K562 (cell line): Measurements from ENCODE around the gene CTXN1. TPM values are rescaled to one million over a fixed set of nuclear protein-coding genes. Genes with fewer than 3 reads are reported as not detected.

Experiments used
- ATAC-seq: fragments of 200-7000 bp; cut with Tn5 transposase; 3 replicates; pipeline ENCODE4 v1.9.1; 2020; ENCODE audit warnings: moderate library complexity
- BruUV-seq: library from RNA; stranded (reverse); fragments of 400-500 nt; replicated peaks from 2 replicates; lab custom pipeline; 2021; lab: Mats Ljungman, UMichigan
- CTCF ChIA-PET: fragments of 300-600 bp; formaldehyde crosslinking; extraction: SDS; loops from one replicate; lab custom pipeline; 2021; ENCODE audit warnings: low intra/inter-chr PET ratio; lab: Yijun Ruan, JAX
- POLR2A ChIA-PET: fragments of 300-600, 350-650 bp; sonication (Branson Sonifier 250); formaldehyde crosslinking; extraction: SDS; loops from one replicate; lab custom pipeline; 2021; ENCODE audit warnings: antibody characterized with exemption, inconsistent platforms; lab: Yijun Ruan, JAX
- DNase-seq, 4 experiments: peaks; one replicate each; pipeline versions ENCODE4 v3.0.0 to v3.0.0-alpha.2; 2011 to 2018; ENCODE audit warnings: low spot score in 3 of 4, mixed read lengths in 3 of 4; ENCODE audit errors: extremely low read depth in 1 of 4
- FAIRE-seq: peaks from 2 replicates; lab custom pipeline; 2011; peaks lifted over from hg19 to GRCh38; lab: Jason Lieb, UNC
- H2AFZ ChIP-seq: 2 replicates; pipeline ENCODE4 v1.6.0; 2011; ENCODE audit warnings: low read depth, low read length, control low read depth, inconsistent platforms
- H3K27ac ChIP-seq: fragments of 200-600 bp; 3 replicates; pipeline ENCODE4 v1.8.0; 2011; ENCODE audit warnings: low read depth, mild to moderate bottlenecking, control low read depth, inconsistent platforms, low read length, moderate library complexity, mixed read lengths; ENCODE audit errors: extremely low read depth
- H3K27me3 ChIP-seq, 2 experiments: fragments of 300-600 bp in 1 of 2; 2 replicates in 1 of 2; 3 replicates in 1 of 2; pipeline versions ENCODE4 v1.6.0 to v1.8.0; 2011; ENCODE audit warnings: inconsistent platforms in 2 of 2, low read length in 2 of 2, mild to moderate bottlenecking in 1 of 2, mixed read lengths in 1 of 2, moderate library complexity in 1 of 2; ENCODE audit not compliant: control insufficient read depth in 2 of 2, insufficient read depth in 2 of 2
- H3K36me3 ChIP-seq: fragments of 300-600 bp; 3 replicates; pipeline ENCODE4 v1.8.0; 2011; ENCODE audit warnings: mild to moderate bottlenecking, low read length, inconsistent platforms; ENCODE audit not compliant: control insufficient read depth, insufficient read depth
- H3K4me1 ChIP-seq, 2 experiments: fragments of 200-600 bp in 1 of 2; replicated peaks in 1 of 2; 2 replicates in 1 of 2; 3 replicates in 1 of 2; pipeline versions ENCODE4 v1.5.1 to v1.8.0; 2011; ENCODE audit warnings: inconsistent platforms in 2 of 2, low read length in 2 of 2, mild to moderate bottlenecking in 1 of 2, mixed read lengths in 1 of 2, moderate library complexity in 1 of 2; ENCODE audit not compliant: control insufficient read depth in 2 of 2, insufficient read depth in 2 of 2
- H3K4me2 ChIP-seq: 2 replicates; pipeline ENCODE4 v1.6.1; 2011; ENCODE audit warnings: low read length, control low read depth, inconsistent platforms, mixed read lengths; ENCODE audit not compliant: insufficient read depth
- H3K4me3 ChIP-seq: fragments of 200-600 bp; sonication (generic), shearing (Covaris generic); 2 replicates; pipeline ENCODE4 v1.5.1; 2016; ENCODE audit warnings: control low read depth, inconsistent platforms
- H3K79me2 ChIP-seq: fragments of 200-600 bp; 3 replicates; pipeline ENCODE4 v1.8.0; 2011; ENCODE audit warnings: low read length, inconsistent platforms; ENCODE audit not compliant: control insufficient read depth, insufficient read depth
- H3K9ac ChIP-seq, 2 experiments: 2 replicates each; pipeline versions ENCODE4 v1.6.0 to v1.6.1; 2011; ENCODE audit warnings: low read depth in 2 of 2, low read length in 2 of 2, control low read depth in 1 of 2, inconsistent platforms in 1 of 2, mild to moderate bottlenecking in 1 of 2, mixed read lengths in 1 of 2; ENCODE audit not compliant: insufficient read depth in 1 of 2
- H3K9me1 ChIP-seq: one replicate; pipeline ENCODE4 v1.6.0; 2011; ENCODE audit warnings: inconsistent platforms, mild to moderate bottlenecking, low read length, moderate library complexity; ENCODE audit not compliant: control insufficient read depth, insufficient read depth
- H3K9me3 ChIP-seq: replicated peaks from 2 replicates; pipeline ENCODE4 v1.5.1; 2011; ENCODE audit warnings: low read depth, low read length, inconsistent platforms; ENCODE audit not compliant: control insufficient read depth, insufficient read depth
- H4K20me1 ChIP-seq: replicated peaks from 2 replicates; pipeline ENCODE4 v1.6.1; 2011; ENCODE audit warnings: low read length, inconsistent platforms, mixed read lengths; ENCODE audit not compliant: control insufficient read depth, insufficient read depth
- ATF6 ChIP-seq: sonication (generic); formaldehyde crosslinking; IDR thresholded peaks from 2 replicates; pipeline ENCODE4 v1.4.0; 2020; ENCODE audit warnings: mild to moderate bottlenecking, missing genetic modification reagents
- FOXM1 ChIP-seq, 2 experiments: fragments of 450-650 bp in 1 of 2; sonication (generic) in 1 of 2; formaldehyde crosslinking in 1 of 2; IDR thresholded peaks; 2 replicates each; pipeline versions ENCODE4 v1.6.1 to v1.9.0; 2017 to 2022; ENCODE audit warnings: low read depth in 2 of 2, mild to moderate bottlenecking in 2 of 2, missing genetic modification reagents in 1 of 2, moderate library complexity in 1 of 2
- RBFOX2 ChIP-seq: fragments of 200-400 bp; formaldehyde crosslinking; IDR thresholded peaks from 2 replicates; pipeline ENCODE4 v1.6.1; 2017; ENCODE audit warnings: low read depth, mild to moderate bottlenecking, low read length, moderate library complexity
- ZBTB49 ChIP-seq: sonication (generic); formaldehyde crosslinking; IDR thresholded peaks from 2 replicates; pipeline ENCODE4 v1.8.0; 2022; ENCODE audit warnings: missing genetic modification reagents, mild to moderate bottlenecking, borderline replicate concordance
- ZNF121 ChIP-seq: sonication (generic); formaldehyde crosslinking; conservative IDR thresholded peaks from 2 replicates; pipeline ENCODE4 v1.8.0; 2022; ENCODE audit warnings: missing genetic modification reagents
- WGBS: fragments of 100-300 bp; shearing (Covaris generic); methylation state at CpG from one replicate; pipeline ENCODE4 v1.1.6; 2016; ENCODE audit warnings: low coverage, mixed read lengths; ENCODE audit not compliant: insufficient coverage; ENCODE audit errors: missing lambda C conversion rate; 5-methylcytosine and 5-hydroxymethylcytosine counted together
- in situ Hi-C: fragments of 300-500 bp; cut with MboI; formaldehyde crosslinking; loops from 4 replicates; pipeline ENCODE4 v1.15.0; 2018; ENCODE audit warnings: inconsistent platforms, mixed read lengths
- intact Hi-C: fragments of 100-400 bp; cut with micrococcal nuclease; formaldehyde crosslinking; loops from 2 replicates; pipeline ENCODE4 v1.14.2; 2022
- polyA plus RNA-seq, 8 experiments: library from polyadenylated mRNA; depleted of rRNA in 4 of 8; stranded (reverse) in 5 of 8; unstranded in 3 of 8; fragments of >200 nt; fragmentation: Nextera tagmentation in 2 of 8; fragmentation: Illumina TruSeq in 1 of 8; extraction: Ambion mirVana in 2 of 8; extraction: Trizol in 1 of 8; gene quantifications; 2 replicates each; pipeline versions ENCODE4 v1.2.1 to v1.2.3, GENCODE V29; 2011 to 2014; ENCODE audit warnings: inconsistent platforms in 1 of 8, missing spikeins in 1 of 8
- total RNA-seq, 7 experiments: library from RNA; depleted of rRNA in 6 of 7; stranded (reverse); fragments of >200 nt in 6 of 7; fragmentation: Illumina TruSeq in 2 of 7; extraction: Trizol in 2 of 7; gene quantifications; 2 replicates each; pipeline versions ENCODE4 v1.2.1 to v1.2.3, GENCODE V29; 2011 to 2021; ENCODE audit warnings: low replicate concordance in 1 of 7

Gene CTXN1
- total and polyA plus RNA-seq, 9 of the 15 experiments (the other 6 are each of a cell fraction or from before 2014, with no cell fraction given): 0.15 to 37.4 (median 1.8) TPM; not detected in 2

GRCh38 chr19:7942981-7943443, 17.1 kb upstream of the CTXN1 start (continued):
- TF ChIP-seq ATF6 (CRISPR knock-in tag): peak; percentile 75; the same call in 1 of the 2 replicates
- 0 out of 2 replicates have a peak, but pooled peaks have one; percentile 46 for TF ChIP-seq ZBTB49 (CRISPR knock-in tag)

GRCh38 chr19:7941895-7942596, 16.1 kb upstream of the CTXN1 start:
- Histone ChIP-seq H3K79me2 (peaks cover 65% of the 10 kb centered on the region), H3K4me1 (peaks cover 11 to 33% of the 10 kb centered on the region in 2 experiments; a peak in 4 of 5 replicates), H3K9ac (peak overlapping the region; percentile 95 to 99), H3K27ac (peak overlapping the region; percentile 94), H3K4me2 (peak overlapping the region; percentile 95), H3K27me3 (no peaks in the 10 kb centered on the region), H3K9me3 (no peaks in the 10 kb centered on the region), H3K4me3 (peak overlapping the region; percentile 64)
- in situ Hi-C loops: no loop called here
- FAIRE-seq: no peak
- intact Hi-C loops: loop anchor here (2.0 to 10.0 kb wide), 3 partner anchors 61 to 210 kb away; no protein-coding TSS in a partner anchor
- POLR2A ChIA-PET: interaction anchor here (0.6 to 2.7 kb wide), 9 partner anchors 9 to 60 kb away, joined by 3 to 27 read pairs (median 4); partner anchors contain the start of genes CTXN1 and SNAPC2
- DNase-seq: no peak
- no TSS peak for BruUV-seq
- CTCF ChIA-PET: no interaction called here
- whole genome bisulfite sequencing: 79% methylated on average over 18 of the region's 19 CpGs
- ATAC-seq: no peak
- TF ChIP-seq ZNF121 (peak; percentile 70; the same call in 1 of the 2 replicates), FOXM1 (IDR thresholded peaks at IDR 0.05; ENCODE audit: low read depth) (no peak), FOXM1 (CRISPR knock-in tag; IDR thresholded peaks at IDR 0.05; ENCODE audit: low read depth) (no peak), RBFOX2 (0 out of 2 replicates have a peak, but pooled peaks have one; percentile 27)
- TF ChIP-seq, all 486 proteins: peak for 2
- Histone ChIP-seq H4K20me1 (no peaks in the 10 kb centered on the region), H3K36me3 (peaks cover 52% of the 10 kb centered on the region), H2AFZ (no peak overlapping the region), H3K9me1 (peaks cover 4% of the 10 kb centered on the region)
